Stimulated activated CD8-positive, alpha-beta memory T cell treated with anti-CD3 and anti-CD28 coated beads, Interleukin-12 subunit alpha, Interleukin-12 subunit beta, amount 100 ng/mL, for 4 hours (primary cell): Measurements from ENCODE around the gene ACTRT2.

ENCODE experiments used
- DNase-seq: peaks from one replicate; pipeline ENCODE4 v3.0.0-alpha.2; 2020; ENCODE audit warnings: low read depth

ACTRT2 gene

GRCh38 chr1:3069491-3070308 lies 48.4 kb downstream of the ACTRT2 start:
- no peak for DNase-seq

GRCh38 chr1:3070309-3070643 lies 49.0 kb downstream of the ACTRT2 start:
- DNase-seq: no peak

GRCh38 chr1:3070644-3071564 lies 49.6 kb downstream of the ACTRT2 start:
- no peak for DNase-seq

- DNase-seq: no peak
Measured at GRCh38 chr1:3071565-3072390, 50.5 kb downstream of the ACTRT2 start.
